GM23248 (cell line): ENCODE data around the gene MYBPH. TPM values are rescaled to one million over a fixed set of nuclear protein-coding genes. Genes with fewer than 3 reads are reported as not detected.

Experiments
- DNase-seq: peaks from one replicate; pipeline ENCODE4 v3.0.0-alpha.2; 2015
- H2AFZ ChIP-seq: fragments of 200-600 bp; sonication (generic); 2 replicates; pipeline ENCODE4 v1.6.1; 2016; ENCODE audit warnings: antibody characterized with exemption
- H3F3A ChIP-seq: fragments of 200-600 bp; sonication (generic); 2 replicates; pipeline ENCODE4 v1.6.1; 2016; ENCODE audit warnings: mild to moderate bottlenecking, antibody characterized with exemption, mixed run types; ENCODE audit not compliant: insufficient read depth
- H3K27ac ChIP-seq: fragments of 200-600 bp; sonication (generic); 2 replicates; pipeline ENCODE4 v1.5.1; 2016; ENCODE audit warnings: mild to moderate bottlenecking
- H3K27me3 ChIP-seq: fragments of 200-600 bp; sonication (generic); replicated peaks from 2 replicates; pipeline ENCODE4 v1.6.1; 2016; ENCODE audit warnings: mild to moderate bottlenecking; ENCODE audit not compliant: insufficient read depth
- H3K36me3 ChIP-seq: fragments of 200-600 bp; sonication (generic); 2 replicates; pipeline ENCODE4 v1.6.1; 2016; ENCODE audit warnings: low read depth, mild to moderate bottlenecking
- H3K4me1 ChIP-seq: fragments of 200-600 bp; sonication (generic); 2 replicates; pipeline ENCODE4 v1.6.1; 2016; ENCODE audit warnings: mild to moderate bottlenecking; ENCODE audit not compliant: insufficient read depth
- H3K4me2 ChIP-seq: fragments of 200-600 bp; sonication (generic); one replicate; pipeline ENCODE4 v1.6.1; 2016; ENCODE audit warnings: mild to moderate bottlenecking; ENCODE audit not compliant: unreplicated experiment
- H3K4me3 ChIP-seq: fragments of 200-600 bp; sonication (generic); 2 replicates; pipeline ENCODE4 v1.5.1; 2016; ENCODE audit warnings: mild to moderate bottlenecking
- H3K79me2 ChIP-seq: fragments of 200-600 bp; sonication (generic); 2 replicates; pipeline ENCODE4 v1.6.1; 2016; ENCODE audit warnings: mild to moderate bottlenecking; ENCODE audit not compliant: insufficient read depth
- H3K9ac ChIP-seq: fragments of 200-600 bp; sonication (generic); 2 replicates; pipeline ENCODE4 v1.6.1; 2016; ENCODE audit warnings: mild to moderate bottlenecking
- H3K9me2 ChIP-seq: fragments of 200-600 bp; sonication (generic); 2 replicates; pipeline ENCODE4 v1.6.1; 2016; ENCODE audit warnings: mixed run types, mild to moderate bottlenecking, moderate library complexity; ENCODE audit not compliant: insufficient read depth
- H3K9me3 ChIP-seq: fragments of 200-600 bp; sonication (generic); one replicate; pipeline ENCODE4 v1.6.1; 2017; ENCODE audit warnings: low read depth
- H4K20me1 ChIP-seq: fragments of 200-600 bp; sonication (generic); 2 replicates; pipeline ENCODE4 v1.6.0; 2016; ENCODE audit not compliant: insufficient read depth
- EZH2 ChIP-seq: fragments of 200-600 bp; sonication (generic); IDR thresholded peaks from 2 replicates; pipeline ENCODE4 v1.6.1; 2018; ENCODE audit warnings: antibody characterized with exemption, mild to moderate bottlenecking; ENCODE audit not compliant: insufficient read depth, poor library complexity, severe bottlenecking
- EZH2phosphoT487 ChIP-seq: fragments of 200-600 bp; sonication (generic); IDR thresholded peaks from 2 replicates; pipeline ENCODE4 v1.6.1; 2018; ENCODE audit warnings: antibody characterized with exemption, moderate library complexity, mild to moderate bottlenecking, low read depth; ENCODE audit not compliant: insufficient read depth
- WGBS, 2 experiments: methylation state at CpG; one replicate each; pipeline ENCODE4 v1.1.6; 2015 to 2017; ENCODE audit warnings: low lambda C conversion rate in 2 of 2, low coverage in 1 of 2; ENCODE audit errors: missing lambda C conversion rate in 2 of 2; 5-methylcytosine and 5-hydroxymethylcytosine counted together
- in situ Hi-C: fragments of 300-500 bp; cut with MboI; formaldehyde crosslinking; loops from 2 replicates; pipeline ENCODE4 v1.15.0; 2020
- polyA plus RNA-seq: library from polyadenylated mRNA; unstranded; fragments of >200 nt; fragmentation: Nextera tagmentation; extraction: Ambion mirVana; gene quantifications from 2 replicates; pipeline ENCODE4 v1.2.1, GENCODE V29; 2016
- total RNA-seq: library from RNA; depleted of rRNA; stranded (reverse); fragments of >200 nt; shearing (Covaris generic); gene quantifications from 2 replicates; pipeline ENCODE4 v1.2.3, GENCODE V29; 2014

MYBPH gene
- total and polyA plus RNA-seq, 2 experiments from 2014 or later = 0.11 to 0.34 TPM

- Histone ChIP-seq H3K36me3 (no peaks in the 10 kb centered on the region), H3K27ac (0 out of 2 replicates have a peak overlapping the region, but pooled peaks have one; percentile 75), H3K4me3 (no peak overlapping the region), H3K9me3 (no peaks in the 10 kb centered on the region), H3K9ac (no peak overlapping the region), H2AFZ (no peak overlapping the region), H4K20me1 (no peaks in the 10 kb centered on the region), H3K4me1 (peaks cover 28% of the 10 kb centered on the region), H3K4me2 (no peak overlapping the region), H3K27me3 (no peaks in the 10 kb centered on the region), H3K79me2 (no peaks in the 10 kb centered on the region), H3K9me2 (no peaks in the 10 kb centered on the region), H3F3A (peaks cover 19% of the 10 kb centered on the region)
- no peak for TF ChIP-seq EZH2phosphoT487
- no peak for TF ChIP-seq EZH2
- 58 to 67% methylated on average over 10 of the region's 10 CpGs for WGBS, 2 experiments
- in situ Hi-C loops = no loop called here
- DNase-seq = peak; percentile 69
Measured at GRCh38 chr1:203152158-203153034, 23.2 kb downstream of the MYBPH start.

DNA sequence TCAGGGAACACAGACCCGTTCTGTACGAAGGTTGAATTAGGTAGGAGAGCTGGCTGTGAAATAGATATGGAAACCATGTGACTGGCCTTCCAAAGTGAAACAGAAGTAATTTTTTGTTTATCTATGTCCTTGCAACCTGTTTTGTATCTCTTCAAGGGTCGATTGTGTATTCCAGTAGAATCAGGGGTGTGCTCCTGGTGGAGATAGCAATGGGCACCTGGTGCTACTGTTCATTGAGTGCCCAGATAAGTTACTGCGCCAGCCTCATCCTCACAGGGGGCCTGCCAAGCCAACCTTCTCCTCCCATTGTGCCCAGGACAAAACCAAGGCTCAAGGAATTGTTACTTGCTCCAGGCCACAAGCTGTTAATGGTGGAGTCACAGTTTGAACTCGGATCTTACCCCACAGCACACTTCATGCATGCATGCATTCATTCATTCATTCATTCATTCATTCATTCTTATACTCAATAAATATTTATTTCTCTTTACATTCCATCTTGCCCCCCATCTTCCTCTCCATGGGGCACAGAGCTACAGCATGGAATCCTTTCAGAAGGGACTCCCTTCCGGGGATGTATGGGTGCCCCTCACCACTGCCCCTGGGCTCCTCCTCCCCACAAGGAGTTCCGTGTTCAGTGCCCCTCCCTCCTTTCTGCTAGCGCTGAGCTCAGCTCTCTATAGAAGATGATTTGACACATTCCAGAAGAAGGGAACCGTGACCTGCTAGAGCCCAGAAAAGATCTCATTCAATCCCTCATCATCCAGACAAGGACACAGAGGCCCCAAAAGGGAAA, 24.1 kb downstream of the MYBPH start:
- H3K9me2 ChIP-seq = no peaks in the 10 kb centered on the region
- no peak overlapping the region for H3K27ac ChIP-seq
- no peaks in the 10 kb centered on the region for H3K9me3 ChIP-seq
- H3K27me3 ChIP-seq = no peaks in the 10 kb centered on the region
- peaks cover 19% of the 10 kb centered on the region for H3F3A ChIP-seq
- no peak for DNase-seq
- H2AFZ ChIP-seq = no peak overlapping the region
- no peak overlapping the region for H3K4me2 ChIP-seq
- 60 to 66% methylated on average over 9 of the region's 9 CpGs for WGBS, 2 experiments
- no peak for TF ChIP-seq EZH2phosphoT487
- TF ChIP-seq EZH2 = no peak
- H3K9ac ChIP-seq = no peak overlapping the region
- H4K20me1 ChIP-seq = no peaks in the 10 kb centered on the region
- in situ Hi-C loops = no loop called here
- peaks cover 28% of the 10 kb centered on the region for H3K4me1 ChIP-seq
- H3K79me2 ChIP-seq = no peaks in the 10 kb centered on the region
- H3K4me3 ChIP-seq = no peak overlapping the region
- no peaks in the 10 kb centered on the region for H3K36me3 ChIP-seq

DNA sequence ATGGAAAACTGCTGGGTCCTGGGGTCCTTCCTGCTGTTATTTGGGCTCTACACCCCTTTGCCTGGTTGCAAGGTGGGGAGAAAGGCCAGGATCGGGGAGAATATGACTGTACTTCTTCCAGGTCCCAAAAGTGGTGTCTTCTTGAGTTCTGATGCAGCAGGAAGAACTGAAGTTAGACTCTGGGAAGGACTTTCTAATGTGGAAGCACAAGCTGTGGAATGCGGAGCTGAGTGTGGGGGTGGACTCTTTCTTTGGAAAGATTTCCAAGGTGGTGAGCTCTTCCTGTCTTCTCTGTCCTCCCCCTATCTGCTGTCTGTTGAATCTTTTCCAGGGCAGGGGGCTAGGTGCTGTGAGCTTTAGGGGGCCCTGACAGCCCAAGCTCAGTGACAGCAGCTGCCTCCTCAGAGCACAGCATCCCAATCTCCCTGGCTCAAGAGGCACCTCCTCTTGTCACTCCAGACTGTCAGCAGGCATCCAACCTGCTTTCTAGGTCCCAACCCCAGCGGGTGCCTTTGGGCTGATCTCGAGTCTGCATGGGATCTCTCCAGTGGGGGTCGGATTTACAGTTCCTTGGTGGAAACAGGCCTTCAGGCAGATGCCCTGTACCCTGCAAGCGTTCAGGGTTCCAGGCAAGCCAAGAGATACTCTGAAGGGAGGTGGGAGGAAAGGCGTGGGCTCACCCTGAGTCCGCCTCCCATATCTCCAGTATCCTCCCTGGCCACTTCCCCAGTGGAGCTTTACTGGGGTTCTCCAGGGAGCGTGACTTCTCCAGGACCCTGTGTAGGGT, 24.9 kb downstream of the MYBPH start:
- Histone ChIP-seq H3K36me3 (no peaks in the 10 kb centered on the region), H3K4me2 (no peak overlapping the region), H3K4me3 (no peak overlapping the region), H3F3A (peaks cover 19% of the 10 kb centered on the region), H3K79me2 (no peaks in the 10 kb centered on the region), H3K27me3 (no peaks in the 10 kb centered on the region), H3K9me2 (no peaks in the 10 kb centered on the region), H3K27ac (no peak overlapping the region), H3K9ac (no peak overlapping the region), H3K9me3 (no peaks in the 10 kb centered on the region), H4K20me1 (no peaks in the 10 kb centered on the region), H2AFZ (no peak overlapping the region), H3K4me1 (peaks cover 28% of the 10 kb centered on the region)
- WGBS, 2 experiments = 69 to 76% methylated on average over 8 to 9 of the region's 9 CpGs
- in situ Hi-C loops = no loop called here
- TF ChIP-seq EZH2phosphoT487 (no peak), EZH2 (no peak)
- no peak for DNase-seq
